Caco-2 (cell line): Measurements from ENCODE around the gene LMBR1L. TPM values are rescaled to one million over a fixed set of nuclear protein-coding genes. Genes with fewer than 3 reads are reported as not detected.

Experiments used
- total RNA-seq: library from RNA; stranded (reverse); gene quantifications from 2 replicates; pipeline ENCODE4 v1.2.3, GENCODE V29; 2022

LMBR1L gene
- total RNA-seq, 1 experiment from 2014 or later = 43.1 TPM

Other genes with a start within 250 kb of the LMBR1L start
- 5.1 and 5.2 TPM in 2 replicates for gene RND1, start 245.0 kb downstream of the LMBR1L start, total RNA-seq
- gene FKBP11, start 185.4 kb downstream of the LMBR1L start, total RNA-seq = 79.5 and 83.2 TPM in 2 replicates
- gene ARF3, start 153.4 kb downstream of the LMBR1L start, total RNA-seq = 249 and 257 TPM in 2 replicates
- gene WNT10B, start 139.1 kb downstream of the LMBR1L start, total RNA-seq = 4.2 and 4.4 TPM in 2 replicates
- gene WNT1, start 132.5 kb downstream of the LMBR1L start, total RNA-seq = 0.63 TPM in 1 of 2 replicates, not detected in the other
- 1.7 and 1.9 TPM in 2 replicates for gene DDN, start 111.5 kb downstream of the LMBR1L start, total RNA-seq
- gene PRKAG1, start 92.1 kb downstream of the LMBR1L start, total RNA-seq = 60.3 and 61.4 TPM in 2 replicates
- gene KMT2D, start 50.1 kb downstream of the LMBR1L start, total RNA-seq = 139 and 140 TPM in 2 replicates
- gene RHEBL1, start 40.9 kb downstream of the LMBR1L start, total RNA-seq = 2.5 and 2.6 TPM in 2 replicates
- gene DHH, start 16.0 kb downstream of the LMBR1L start, total RNA-seq = 0.16 TPM in 1 of 2 replicates, not detected in the other
- 1,866 and 1,882 TPM in 2 replicates for gene TUBA1B, start 20.5 kb upstream of the LMBR1L start, total RNA-seq
- 8.5 and 9.1 TPM in 2 replicates for gene TUBA1A, start 78.2 kb upstream of the LMBR1L start, total RNA-seq
- gene TUBA1C, start 154.2 kb upstream of the LMBR1L start, total RNA-seq = 636 and 638 TPM in 2 replicates
- 3.2 and 4.9 TPM in 2 replicates for gene PRPH, start 184.3 kb upstream of the LMBR1L start, total RNA-seq
- gene TROAP, start 212.4 kb upstream of the LMBR1L start, total RNA-seq = 134 and 135 TPM in 2 replicates
- 2.6 and 3.6 TPM in 2 replicates for gene C1QL4, start 226.3 kb upstream of the LMBR1L start, total RNA-seq
- 40.6 and 47.7 TPM in 2 replicates for gene DNAJC22, start 236.0 kb upstream of the LMBR1L start, total RNA-seq